ENCODE measurements around the gene MYO7A. TPM values are rescaled to one million over a fixed set of nuclear protein-coding genes. Genes with fewer than 3 reads are reported as not detected.

Gene MYO7A
- total RNA-seq, 4 donors from 2014 or later: 3.8 to 8.7 (median 5.7) TPM

DNA sequence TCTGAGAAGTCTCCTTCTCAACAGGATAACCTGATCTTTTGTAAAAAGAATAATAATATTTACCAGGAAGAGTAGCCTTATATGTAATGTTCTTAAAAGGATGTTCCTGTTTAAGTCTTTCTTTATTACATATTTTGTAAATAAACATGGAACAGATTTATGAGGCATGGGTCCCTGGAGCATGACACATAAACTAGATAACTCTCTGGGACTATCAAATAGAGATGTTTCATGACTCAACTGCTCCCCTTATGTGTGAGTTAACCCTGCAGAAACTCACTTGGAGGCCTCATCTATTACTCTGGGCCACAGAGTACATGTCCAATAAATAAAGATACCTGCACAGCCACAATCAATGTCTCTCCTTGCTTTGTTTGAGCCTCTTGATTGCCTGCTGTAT, 108.9 kb downstream of the MYO7A start:
- Histone ChIP-seq H3K36me3 (no peaks in the 10 kb centered on the region), H3K4me1 (no peaks in the 10 kb centered on the region), H3K27me3 (no peaks in the 10 kb centered on the region), H3K4me3 (replicated peaks in 1 of 3) (no peak overlapping the region), H3K9me3 (no peaks in the 10 kb centered on the region), H3K27ac (no peak overlapping the region)
- intact Hi-C loops (cut with DNase I): no loop called here
- TF ChIP-seq, protein P1, sequence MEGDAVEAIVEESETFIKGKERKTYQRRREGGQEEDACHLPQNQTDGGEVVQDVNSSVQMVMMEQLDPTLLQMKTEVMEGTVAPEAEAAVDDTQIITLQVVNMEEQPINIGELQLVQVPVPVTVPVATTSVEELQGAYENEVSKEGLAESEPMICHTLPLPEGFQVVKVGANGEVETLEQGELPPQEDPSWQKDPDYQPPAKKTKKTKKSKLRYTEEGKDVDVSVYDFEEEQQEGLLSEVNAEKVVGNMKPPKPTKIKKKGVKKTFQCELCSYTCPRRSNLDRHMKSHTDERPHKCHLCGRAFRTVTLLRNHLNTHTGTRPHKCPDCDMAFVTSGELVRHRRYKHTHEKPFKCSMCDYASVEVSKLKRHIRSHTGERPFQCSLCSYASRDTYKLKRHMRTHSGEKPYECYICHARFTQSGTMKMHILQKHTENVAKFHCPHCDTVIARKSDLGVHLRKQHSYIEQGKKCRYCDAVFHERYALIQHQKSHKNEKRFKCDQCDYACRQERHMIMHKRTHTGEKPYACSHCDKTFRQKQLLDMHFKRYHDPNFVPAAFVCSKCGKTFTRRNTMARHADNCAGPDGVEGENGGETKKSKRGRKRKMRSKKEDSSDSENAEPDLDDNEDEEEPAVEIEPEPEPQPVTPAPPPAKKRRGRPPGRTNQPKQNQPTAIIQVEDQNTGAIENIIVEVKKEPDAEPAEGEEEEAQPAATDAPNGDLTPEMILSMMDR (IDR thresholded peaks at IDR 0.05): no peak
- TF ChIP-seq POLR2A (IDR thresholded peaks at IDR 0.05): no peak
- no peak for DNase-seq

DNA sequence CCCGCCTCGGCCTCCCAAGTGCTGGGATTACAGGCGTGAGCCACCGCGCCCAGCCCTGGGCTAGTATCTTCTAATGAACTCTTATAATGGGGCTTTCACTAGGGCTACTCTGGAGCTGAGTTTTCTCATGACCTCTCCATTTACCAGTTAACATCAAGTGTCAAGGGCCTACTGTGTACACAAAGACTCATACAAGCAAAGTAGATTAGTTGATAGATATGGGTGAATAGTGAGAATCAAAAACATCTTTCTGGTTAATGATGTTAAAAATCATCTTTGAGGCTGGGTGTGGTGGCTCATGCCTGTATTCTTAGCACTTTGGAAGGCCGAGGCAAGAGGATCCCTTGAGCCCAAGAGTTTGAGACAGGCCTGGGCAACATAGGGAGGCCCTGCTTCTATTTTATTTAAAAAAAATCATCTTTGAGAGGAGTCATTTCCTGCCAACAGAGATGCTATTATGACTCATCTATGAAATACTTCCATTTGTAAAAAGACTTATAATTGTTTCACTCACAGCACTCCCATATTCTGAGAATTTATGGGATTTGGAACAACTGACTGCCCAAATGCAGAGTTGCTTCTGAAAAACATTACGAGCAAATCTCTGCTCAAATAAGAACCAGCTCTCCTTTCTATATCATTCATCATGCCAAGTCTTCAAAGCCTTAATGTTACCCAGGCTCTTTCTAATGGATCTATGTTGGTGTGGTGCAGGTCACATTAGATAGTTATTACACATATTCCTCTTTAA, 116.4 kb downstream of the MYO7A start:
- Histone ChIP-seq H3K27ac (no peak overlapping the region), H3K4me1 (no peaks in the 10 kb centered on the region), H3K9me3 (no peaks in the 10 kb centered on the region), H3K36me3 (no peaks in the 10 kb centered on the region), H3K27me3 (no peaks in the 10 kb centered on the region), H3K4me3 (replicated peaks in 1 of 3) (no peak overlapping the region)
- TF ChIP-seq POLR2A (IDR thresholded peaks at IDR 0.05): no peak
- TF ChIP-seq, protein P1 (IDR thresholded peaks at IDR 0.05): no peak
- intact Hi-C loops (cut with DNase I): no loop called here
- 90% methylated on average over 7 of the region's 7 CpGs for WGBS, 2 donors
- no peak for DNase-seq

DNA sequence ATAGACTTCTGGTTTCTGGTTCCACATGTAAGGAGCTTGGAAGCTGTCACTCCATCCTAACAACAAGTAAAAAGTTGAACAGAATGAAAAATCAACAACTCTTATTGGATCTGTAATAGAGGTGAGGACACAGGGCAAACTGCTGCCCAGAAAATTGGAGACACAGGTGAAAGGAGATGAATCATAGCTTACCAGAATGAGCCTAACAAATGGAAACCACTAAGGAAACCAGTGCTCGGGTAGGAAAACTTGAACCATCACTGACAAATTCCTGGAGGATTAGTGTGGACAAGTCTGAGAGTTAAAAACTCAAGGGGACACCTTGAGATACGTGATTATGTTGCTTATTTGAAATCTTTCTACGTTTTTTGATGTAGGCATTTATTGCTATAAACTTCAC, 121.4 kb downstream of the MYO7A start:
- Histone ChIP-seq H3K27ac (no peak overlapping the region), H3K4me1 (no peaks in the 10 kb centered on the region), H3K27me3 (no peaks in the 10 kb centered on the region), H3K4me3 (replicated peaks in 1 of 3) (no peak overlapping the region), H3K9me3 (no peaks in the 10 kb centered on the region), H3K36me3 (no peaks in the 10 kb centered on the region)
- no peak for TF ChIP-seq POLR2A (IDR thresholded peaks at IDR 0.05)
- TF ChIP-seq, protein P1 (IDR thresholded peaks at IDR 0.05): no peak
- no peak for DNase-seq
- 80 to 87% methylated on average over 3 of the region's 3 CpGs for WGBS, 2 donors
- intact Hi-C loops (cut with DNase I): no loop called here

DNA sequence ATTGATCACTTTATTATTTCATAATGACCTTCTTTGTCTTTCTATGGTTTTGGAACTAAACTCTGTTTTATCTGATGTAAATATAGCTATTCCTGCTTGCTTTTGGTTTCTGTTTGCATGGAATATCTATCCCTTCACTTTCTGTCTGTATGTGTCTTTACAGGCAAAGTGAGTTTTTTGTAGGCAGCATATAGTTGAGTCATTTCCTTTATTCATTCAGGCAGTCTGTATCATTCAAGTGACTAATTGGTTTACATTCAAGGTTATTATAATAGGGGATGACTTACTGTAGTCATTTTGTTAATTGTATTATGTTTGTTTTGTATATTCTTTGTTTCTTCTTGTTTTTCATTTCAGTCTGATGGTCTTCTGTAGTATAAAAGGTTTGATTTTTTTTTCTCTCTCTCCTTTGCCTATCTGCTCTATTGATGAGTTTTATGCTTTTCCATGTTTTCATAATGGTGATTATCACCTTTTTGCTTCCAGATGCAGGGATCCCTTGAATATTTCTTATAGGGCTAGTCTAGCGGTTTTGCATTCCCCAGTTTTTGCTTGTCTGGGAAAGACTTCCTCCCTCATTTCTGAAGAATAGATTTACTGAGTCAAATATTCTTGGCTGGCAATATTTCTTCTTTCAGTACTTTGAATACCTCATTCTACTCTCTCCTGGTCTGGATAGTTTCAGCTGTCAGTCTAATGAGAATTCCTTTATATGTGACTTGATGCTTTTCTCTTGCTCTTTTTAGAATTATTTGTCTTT, 123.0 kb downstream of the MYO7A start:
- H3K9me3 ChIP-seq: no peaks in the 10 kb centered on the region
- H3K4me3 ChIP-seq (replicated peaks in 1 of 3): no peak overlapping the region
- no peak overlapping the region for H3K27ac ChIP-seq
- no peaks in the 10 kb centered on the region for H3K27me3 ChIP-seq
- TF ChIP-seq, protein P1 (IDR thresholded peaks at IDR 0.05): no peak
- TF ChIP-seq POLR2A (IDR thresholded peaks at IDR 0.05): no peak
- no peaks in the 10 kb centered on the region for H3K4me1 ChIP-seq
- WGBS, 2 donors: 87% methylated on average over 1 of the region's 1 CpG
- DNase-seq: no peak
- intact Hi-C loops (cut with DNase I): no loop called here
- H3K36me3 ChIP-seq: no peaks in the 10 kb centered on the region

Measured in thyroid gland (tissue), 4 donors.